Activated CD8-positive, alpha-beta memory T cell treated with anti-CD3 and anti-CD28 coated beads, Interleukin-2, amount 50 U/mL, for 4 hours (primary cell): ENCODE results near the gene OGFOD1.

Experiments used
- DNase-seq: peaks from one replicate; pipeline ENCODE4 v3.0.0-alpha.2; 2020

Gene OGFOD1

DNA sequence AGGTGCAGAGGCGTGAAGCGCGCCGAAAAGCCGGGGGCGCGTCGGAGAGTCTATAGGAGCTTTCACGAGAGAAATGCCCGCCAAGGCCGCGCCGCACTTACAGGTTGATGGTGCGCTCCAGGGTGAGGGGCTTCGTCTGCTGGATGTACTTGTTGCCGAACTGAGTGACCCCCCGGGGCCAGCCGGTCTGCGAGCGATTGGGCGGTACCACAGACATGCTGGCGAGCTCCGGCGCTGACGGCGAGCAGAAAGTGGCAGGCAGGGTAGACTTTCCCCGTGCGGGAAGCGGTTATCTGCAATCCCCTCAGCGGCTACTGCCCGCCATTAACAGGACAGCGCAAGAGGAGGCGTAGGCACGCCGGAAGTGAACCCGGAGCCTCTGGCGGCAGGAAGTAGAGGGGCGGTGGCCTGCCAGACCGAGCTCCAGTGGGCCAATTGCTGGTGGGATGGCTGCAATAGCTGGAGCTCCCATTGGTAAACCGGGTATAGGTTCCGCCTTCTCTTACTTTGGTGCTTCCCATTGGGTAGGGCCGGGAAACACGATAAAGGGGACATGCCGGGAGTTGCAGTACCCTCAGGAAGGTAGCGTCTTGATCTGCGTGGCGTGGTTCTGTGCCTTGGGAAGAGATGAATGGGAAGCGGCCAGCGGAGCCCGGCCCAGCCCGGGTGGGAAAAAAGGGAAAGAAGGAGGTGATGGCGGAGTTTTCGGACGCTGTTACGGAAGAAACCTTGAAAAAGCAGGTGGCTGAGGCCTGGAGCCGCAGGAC, at the start of gene OGFOD1, which contains the start of gene NUDT21:
OGFOD1 (plus strand) TSS at position 569 of the 767 bp plus-strand sequence; CDS start at position 628, 59 bp downstream.
NUDT21 (minus strand) TSS at position 347 of the 767 bp plus-strand sequence; CDS start at position 217, 130 bp downstream.
- DNase-seq, result peak; percentile 86

DNA sequence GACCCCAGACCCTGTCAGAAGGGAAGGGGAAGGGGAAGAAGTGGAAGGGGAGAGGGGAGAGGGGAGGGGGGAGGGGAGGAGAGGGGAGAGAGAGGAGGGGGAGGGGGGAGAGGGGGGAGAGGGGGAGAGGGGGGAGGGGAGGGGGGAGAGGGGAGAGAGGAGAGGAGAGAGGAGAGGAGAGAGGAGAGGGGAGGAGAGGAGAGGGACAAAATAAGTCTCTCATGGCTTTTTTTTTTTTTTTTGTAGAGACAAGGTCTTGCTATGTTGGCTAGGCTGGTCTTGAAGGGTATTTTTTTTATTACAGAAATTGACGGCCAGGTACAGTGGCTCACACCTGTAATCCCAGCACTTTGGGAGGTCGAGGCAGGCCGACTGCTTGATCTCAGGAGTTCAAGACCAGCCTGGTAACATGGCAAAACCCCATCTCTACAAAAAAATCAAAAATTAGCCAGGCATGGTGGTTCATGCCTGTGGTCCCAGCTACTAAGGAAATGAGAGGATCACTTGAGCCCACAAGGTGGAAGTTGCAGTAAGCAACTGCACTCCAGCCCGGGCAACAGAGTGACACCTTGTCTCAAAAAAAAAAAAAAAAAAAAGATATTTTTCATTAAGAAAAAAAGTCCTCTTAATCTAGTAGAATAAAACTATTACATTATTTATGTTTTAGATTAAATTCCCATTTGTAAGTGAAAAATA, 45.2 kb upstream of the OGFOD1 start:
- DNase-seq, result no peak

GRCh38 chr16:56408379-56409098, 42.8 kb upstream of the OGFOD1 start:
- no peak for DNase-seq

GRCh38 chr16:56409195-56409594, 42.2 kb upstream of the OGFOD1 start:
- no peak for DNase-seq

- DNase-seq, result no peak
Measured at GRCh38 chr16:56411123-56411522, 40.2 kb upstream of the OGFOD1 start.

DNA sequence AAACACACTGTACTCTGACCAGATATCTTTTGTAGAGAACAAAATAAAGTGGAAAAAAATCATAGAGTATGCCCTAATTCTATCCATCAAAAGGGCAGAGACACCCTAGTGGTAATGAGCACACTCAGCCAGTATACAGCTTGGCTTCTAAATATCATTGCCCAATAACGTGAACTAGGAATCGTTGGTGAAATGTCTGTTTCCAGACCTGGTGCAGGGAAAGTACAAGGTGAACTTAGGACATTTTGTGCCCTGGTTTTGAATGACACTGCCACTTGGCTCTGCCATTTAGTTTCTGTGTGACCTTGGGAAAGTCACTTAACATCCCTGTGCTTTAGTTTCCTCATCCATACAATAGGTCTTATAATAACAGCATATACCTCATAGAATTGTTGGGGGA, 39.7 kb upstream of the OGFOD1 start:
- DNase-seq, result no peak

GRCh38 chr16:56413381-56413780, 38.0 kb upstream of the OGFOD1 start:
- no peak for DNase-seq

GRCh38 chr16:56414366-56414765, 37.0 kb upstream of the OGFOD1 start:
- no peak for DNase-seq

GRCh38 chr16:56415875-56416274, 35.5 kb upstream of the OGFOD1 start:
- no peak for DNase-seq

GRCh38 chr16:56417138-56417537, 34.2 kb upstream of the OGFOD1 start:
- DNase-seq, result no peak

DNA sequence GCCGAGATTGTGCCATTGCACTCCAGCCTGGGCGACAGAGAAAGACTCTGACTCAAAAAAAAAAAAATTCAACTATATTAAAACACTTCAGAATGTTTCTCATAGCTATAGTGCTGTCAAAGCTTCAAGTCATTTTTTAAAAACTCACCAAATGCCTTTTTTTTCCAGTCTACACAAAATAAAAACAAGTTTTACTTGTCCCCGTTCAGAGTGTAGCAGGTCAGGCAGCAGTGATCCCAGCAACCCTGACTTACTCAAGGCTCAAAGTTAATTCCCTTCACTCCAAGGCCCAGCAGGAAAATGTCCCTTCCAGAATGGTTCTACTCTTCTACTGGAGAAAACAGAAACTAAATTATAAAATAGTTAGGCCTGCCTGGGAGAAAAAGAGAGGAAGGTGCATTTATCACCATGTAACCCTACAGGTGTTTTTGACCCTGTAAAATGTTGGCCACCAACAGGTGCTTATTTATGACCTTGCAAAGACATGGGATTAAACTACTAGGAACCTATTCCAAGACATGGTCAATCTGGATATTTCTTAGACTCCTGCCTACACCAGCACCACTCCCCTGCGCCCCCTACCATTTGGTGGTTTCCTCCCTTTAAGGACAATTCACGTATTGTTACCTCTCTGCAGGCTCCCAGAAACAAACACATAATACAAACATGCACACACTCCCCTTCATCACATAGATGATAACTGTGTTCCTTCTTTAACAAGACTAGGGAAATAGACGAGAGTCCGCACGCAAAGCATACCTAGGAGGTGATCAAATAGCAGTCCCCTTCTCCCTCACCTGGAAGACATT, 31.4 kb upstream of the OGFOD1 start:
- DNase-seq, result no peak

DNA sequence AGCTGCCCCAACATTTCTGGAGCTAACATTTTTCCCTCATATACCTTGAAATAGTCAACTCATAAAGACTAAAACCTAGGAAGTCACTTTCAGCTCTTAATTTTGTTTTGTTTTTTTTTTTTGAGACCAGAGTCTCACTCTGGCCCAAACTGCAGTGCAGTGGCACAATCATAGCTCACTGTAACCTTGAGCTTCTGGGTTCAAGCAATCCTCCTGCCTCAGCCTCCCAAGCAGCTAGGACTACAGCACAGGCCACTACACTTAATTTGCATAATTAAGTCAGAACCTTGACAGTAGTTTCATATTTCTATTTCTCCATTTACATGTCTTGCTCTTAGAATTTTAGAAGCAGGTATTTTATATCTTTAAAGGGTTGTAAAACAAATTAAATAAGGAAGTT, 30.7 kb upstream of the OGFOD1 start:
- DNase-seq, result no peak

- DNase-seq, result no peak
Measured at GRCh38 chr16:56421313-56421712, 30.0 kb upstream of the OGFOD1 start.

- no peak for DNase-seq
Measured at GRCh38 chr16:56421976-56422669, 29.2 kb upstream of the OGFOD1 start.

GRCh38 chr16:56422896-56423441, 28.4 kb upstream of the OGFOD1 start:
- DNase-seq, result no peak

GRCh38 chr16:56423584-56424403, 27.6 kb upstream of the OGFOD1 start:
- no peak for DNase-seq

DNA sequence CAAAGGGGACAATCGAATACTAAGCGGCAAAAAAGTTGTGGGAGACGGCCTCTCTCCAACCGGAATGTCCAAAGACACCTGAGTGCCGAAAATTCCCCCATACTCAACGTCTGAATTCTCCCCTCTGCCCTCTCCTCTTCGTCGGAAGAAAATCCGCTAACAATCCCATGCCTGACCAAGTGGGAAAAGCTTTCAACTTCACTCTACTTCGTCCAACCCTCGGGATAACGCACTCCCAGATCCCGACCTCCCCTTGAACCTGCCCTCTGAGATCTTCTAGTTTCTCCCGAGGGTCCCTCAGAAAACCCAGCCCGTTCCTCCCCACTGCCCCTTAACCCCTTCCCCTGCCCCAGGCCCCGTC, 27.0 kb upstream of the OGFOD1 start:
- DNase-seq, result no peak

GRCh38 chr16:56424791-56425438, 26.4 kb upstream of the OGFOD1 start:
- peak; percentile 56 for DNase-seq

DNA sequence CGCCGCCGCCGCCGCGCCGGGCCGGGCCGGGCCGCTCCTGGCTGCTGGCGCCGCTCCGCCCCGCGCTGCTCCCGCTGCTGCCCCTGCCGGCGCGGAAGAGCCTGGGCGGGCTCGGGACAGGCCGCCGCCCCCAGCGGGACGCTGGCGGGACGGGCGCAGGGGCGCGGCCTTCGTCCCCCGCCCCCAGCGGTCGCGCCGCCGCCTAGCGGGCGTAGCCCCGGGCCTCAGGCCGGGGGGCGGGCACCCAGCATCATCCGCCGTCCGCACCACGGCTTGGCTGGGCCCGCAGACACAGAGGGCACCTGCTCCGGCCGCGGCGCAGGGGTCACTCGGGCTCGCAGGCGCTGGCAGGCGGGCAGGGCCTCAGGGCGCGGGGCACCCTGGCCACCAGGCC, 25.9 kb upstream of the OGFOD1 start, which contains the start of gene AMFR:
AMFR (minus strand) TSS at position 107 of the 394 bp plus-strand sequence. CDS start 218 bp downstream, outside the sequence.
- DNase-seq, result peak; percentile 69

DNA sequence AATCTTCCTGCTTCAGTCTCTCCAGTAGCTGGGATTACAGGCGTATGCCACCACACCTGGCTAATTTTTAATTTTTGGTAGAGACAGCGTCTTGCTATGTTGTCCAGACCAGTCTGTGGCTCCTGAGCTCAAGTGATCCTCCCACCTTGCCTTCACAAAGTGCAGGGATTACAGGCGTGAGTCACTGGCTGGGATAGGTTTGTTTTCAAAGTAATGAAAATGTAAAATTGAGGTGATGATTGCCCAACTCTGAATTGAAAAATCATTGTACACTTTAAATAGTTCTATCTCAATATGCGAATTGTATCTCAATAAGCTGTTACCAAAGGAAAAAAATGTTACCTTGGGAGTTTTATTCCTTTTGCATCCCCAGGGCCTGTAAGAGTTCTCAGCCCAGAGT, 24.8 kb upstream of the OGFOD1 start:
- DNase-seq, result no peak
